HCT116 (cell line): Measurements from ENCODE around the gene EEF1AKMT2. TPM values are rescaled to one million over a fixed set of nuclear protein-coding genes. Genes with fewer than 3 reads are reported as not detected.

Experiments
- ATAC-seq: fragments of 200-7000 bp; cut with Tn5 transposase; 2 replicates; pipeline ENCODE4 v1.9.1; 2020; ENCODE audit warnings: mild to moderate bottlenecking, moderate library complexity
- BruUV-seq: library from RNA; stranded (reverse); fragments of 400-500 nt; replicated peaks from 2 replicates; lab custom pipeline; 2021; lab: Mats Ljungman, UMichigan
- CTCF ChIA-PET: fragments of 300-600 bp; sonication (Branson Sonifier 250); formaldehyde crosslinking; loops from one replicate; lab custom pipeline; 2021; ENCODE audit warnings: antibody characterized with exemption; lab: Charles Lee
- POLR2A ChIA-PET: fragments of 300-600, 350-600 bp; sonication (Branson Sonifier 250); formaldehyde crosslinking; loops from one replicate; lab custom pipeline; 2021; ENCODE audit warnings: antibody characterized with exemption; lab: Charles Lee
- RAD21 ChIA-PET, 2 experiments: fragments of 300-600 bp; sonication (Branson Sonifier 250); formaldehyde crosslinking; loops; one replicate each; lab custom pipeline; 2023; ENCODE audit warnings: low total read pairs in 2 of 2; ENCODE audit not compliant: uncharacterized antibody in 2 of 2, unreplicated experiment in 2 of 2, low non-redundant PET in 1 of 2; lab: Charles Lee
- DNase-seq: peaks from one replicate; pipeline ENCODE4 v3.0.0-alpha.2; 2010; ENCODE audit warnings: low read depth, low spot score
- H2AFZ ChIP-seq: fragments of 200-600 bp; shearing (Covaris generic), sonication (generic); 2 replicates; pipeline ENCODE4 v1.6.1; 2017; ENCODE audit warnings: low read depth, mixed run types, mixed read lengths, antibody characterized with exemption, low read length; ENCODE audit not compliant: poor library complexity, severe bottlenecking
- H3K27ac ChIP-seq: 2 replicates; pipeline ENCODE4 v1.5.1; 2012; ENCODE audit warnings: low read depth, low read length
- H3K27me3 ChIP-seq: fragments of 200-600 bp; sonication (generic); 2 replicates; pipeline ENCODE4 v1.6.1; 2016; ENCODE audit warnings: mixed run types, low read length, mixed read lengths; ENCODE audit not compliant: insufficient read depth
- H3K36me3 ChIP-seq, 2 experiments: fragments of 200-500 bp in 1 of 2; fragments of 200-600 bp in 1 of 2; sonication (Bioruptor generic) in 1 of 2; sonication (generic) in 1 of 2; 2 replicates each; pipeline versions ENCODE4 v1.5.1 to v1.6.1; 2014 to 2016; ENCODE audit warnings: low read length in 2 of 2, inconsistent platforms in 1 of 2, mixed read lengths in 1 of 2, mixed run types in 1 of 2; ENCODE audit not compliant: insufficient read depth in 2 of 2, control insufficient read depth in 1 of 2
- H3K4me1 ChIP-seq, 2 experiments: fragments of 200-600 bp in 1 of 2; sonication (generic) in 1 of 2; 2 replicates each; pipeline versions ENCODE4 v1.5.1 to v1.6.1; 2012 to 2017; ENCODE audit warnings: low read length in 2 of 2, inconsistent platforms in 1 of 2, mild to moderate bottlenecking in 1 of 2, mixed read lengths in 1 of 2, mixed run types in 1 of 2, moderate library complexity in 1 of 2; ENCODE audit not compliant: insufficient read depth in 2 of 2, control insufficient read depth in 1 of 2
- H3K4me2 ChIP-seq: fragments of 200-600 bp; sonication (generic); 2 replicates; pipeline ENCODE4 v1.6.1; 2017; ENCODE audit warnings: mixed run types, low read length, mixed read lengths
- H3K4me3 ChIP-seq, 2 experiments: fragments of 200-600 bp in 1 of 2; sonication (generic) in 1 of 2; replicated peaks in 1 of 2; 2 replicates each; pipeline ENCODE4 v1.5.1; 2011 to 2016; ENCODE audit warnings: low read length in 2 of 2, control low read depth in 1 of 2, low read depth in 1 of 2, mild to moderate bottlenecking in 1 of 2, mixed read lengths in 1 of 2, mixed run types in 1 of 2
- H3K79me2 ChIP-seq: fragments of 200-600 bp; sonication (generic); 2 replicates; pipeline ENCODE4 v1.6.1; 2017; ENCODE audit warnings: mild to moderate bottlenecking, mixed run types, low read length, moderate library complexity, mixed read lengths; ENCODE audit not compliant: insufficient read depth
- H3K9ac ChIP-seq: fragments of 200-600 bp; sonication (generic); 2 replicates; pipeline ENCODE4 v1.6.1; 2016; ENCODE audit warnings: low read length, mixed read lengths
- H3K9me2 ChIP-seq: fragments of 200-600 bp; sonication (generic), shearing (Covaris generic); 2 replicates; pipeline ENCODE4 v1.6.1; 2017; ENCODE audit warnings: mixed run types, mild to moderate bottlenecking, moderate library complexity; ENCODE audit not compliant: insufficient read depth
- H3K9me3 ChIP-seq, 2 experiments: fragments of 200-500 bp in 1 of 2; fragments of 200-600 bp in 1 of 2; sonication (Bioruptor generic) in 1 of 2; sonication (generic) in 1 of 2; 2 replicates each; pipeline ENCODE4 v1.6.1; 2014 to 2017; ENCODE audit warnings: low read length in 2 of 2, mixed read lengths in 2 of 2, inconsistent platforms in 1 of 2, low read depth in 1 of 2, mild to moderate bottlenecking in 1 of 2, mixed run types in 1 of 2, moderate library complexity in 1 of 2; ENCODE audit not compliant: control insufficient read depth in 1 of 2, insufficient read depth in 1 of 2
- H4K20me1 ChIP-seq: fragments of 200-600 bp; sonication (generic), shearing (Covaris generic); 2 replicates; pipeline ENCODE4 v1.6.1; 2017; ENCODE audit warnings: mixed run types, mild to moderate bottlenecking, moderate library complexity; ENCODE audit not compliant: insufficient read depth
- EZH2 ChIP-seq: fragments of 200-600 bp; sonication (generic); IDR thresholded peaks from 2 replicates; pipeline ENCODE4 v1.6.1; 2017; ENCODE audit warnings: antibody characterized with exemption, mixed run types
- EZH2phosphoT487 ChIP-seq: fragments of 200-600 bp; IDR thresholded peaks from 2 replicates; pipeline ENCODE4 v1.6.1; 2018; ENCODE audit warnings: antibody characterized with exemption, borderline replicate concordance
- FOSL1 ChIP-seq: IDR thresholded peaks from 2 replicates; pipeline ENCODE4 v1.6.1; 2012; ENCODE audit warnings: low read depth
- POLR2A ChIP-seq: IDR thresholded peaks from 2 replicates; pipeline ENCODE4 v1.7.0; 2011; ENCODE audit warnings: borderline replicate concordance; ENCODE audit not compliant: insufficient read depth, insufficient read length; ENCODE audit errors: extremely low read depth
- POLR2AphosphoS5 ChIP-seq: IDR thresholded peaks from 2 replicates; pipeline ENCODE4 v1.6.1; 2011; ENCODE audit warnings: mild to moderate bottlenecking, low read depth, low read length, moderate library complexity
- REST ChIP-seq: IDR thresholded peaks from 2 replicates; pipeline ENCODE4 v1.6.1; 2012; ENCODE audit warnings: low read depth
- SIN3A ChIP-seq: IDR thresholded peaks from 2 replicates; pipeline ENCODE4 v1.6.1; 2012; ENCODE audit warnings: low read depth
- TCF7L2 ChIP-seq: IDR thresholded peaks from 2 replicates; pipeline ENCODE4 v1.7.0; 2011; ENCODE audit warnings: borderline replicate concordance, inconsistent platforms; ENCODE audit not compliant: insufficient read depth, insufficient read length; ENCODE audit errors: extremely low read depth
- ZBTB33 ChIP-seq: IDR thresholded peaks from 2 replicates; pipeline ENCODE4 v1.6.1; 2011; ENCODE audit warnings: mild to moderate bottlenecking, low read length, moderate library complexity; ENCODE audit not compliant: insufficient replicate concordance; ENCODE audit errors: extremely low read depth
- intact Hi-C: fragments of 100-400 bp; cut with micrococcal nuclease; formaldehyde crosslinking; loops from 2 replicates; pipeline ENCODE4 v1.10.0; 2022
- total RNA-seq: library from RNA; stranded (reverse); gene quantifications from one replicate; pipeline ENCODE4 v1.2.1, GENCODE V29; 2021; ENCODE audit not compliant: unreplicated experiment

Gene EEF1AKMT2
- total RNA-seq, 1 experiment from 2014 or later = 39.6 TPM

GRCh38 chr10:124725791-124726190 lies 65.9 kb downstream of the EEF1AKMT2 start:
- Histone ChIP-seq H3K27ac (no peak overlapping the region), H4K20me1 (no peaks in the 10 kb centered on the region), H3K4me2 (no peak overlapping the region), H3K9me3 (no peaks in the 10 kb centered on the region), H3K27me3 (no peaks in the 10 kb centered on the region), H3K36me3 (no peaks in the 10 kb centered on the region), H3K4me1 (peaks cover 0 to 16% of the 10 kb centered on the region in 2 experiments; a peak in 1 of 4 replicates), H3K79me2 (no peaks in the 10 kb centered on the region), H3K9ac (no peak overlapping the region), H2AFZ (no peak overlapping the region), H3K4me3 (no peak overlapping the region), H3K9me2 (no peaks in the 10 kb centered on the region)
- BruUV-seq = no TSS peak
- no peak for ATAC-seq
- intact Hi-C loops = no loop called here
- RAD21 ChIA-PET = no interaction called here
- CTCF ChIA-PET = interaction anchor here (2.1 kb wide), 1 partner anchor 16 kb away, joined by 10 read pairs; no protein-coding TSS in a partner anchor
- TF ChIP-seq POLR2A (no peak), EZH2 (no peak), REST (no peak), POLR2AphosphoS5 (no peak)
- POLR2A ChIA-PET = interaction anchor here (1.0 kb wide), 1 partner anchor 16 kb away, joined by 3 read pairs; no protein-coding TSS in a partner anchor
- no peak for DNase-seq

- ATAC-seq (no peak), DNase-seq (no peak)
- Histone ChIP-seq H3K9me3 (no peaks in the 10 kb centered on the region), H2AFZ (no peak overlapping the region), H3K4me2 (no peak overlapping the region), H3K4me1 (peaks cover 0 to 16% of the 10 kb centered on the region in 2 experiments; a peak in 1 of 4 replicates), H3K79me2 (no peaks in the 10 kb centered on the region), H3K4me3 (no peak overlapping the region), H3K9ac (no peak overlapping the region), H3K9me2 (no peaks in the 10 kb centered on the region), H3K27ac (no peak overlapping the region), H3K27me3 (no peaks in the 10 kb centered on the region), H3K36me3 (no peaks in the 10 kb centered on the region), H4K20me1 (no peaks in the 10 kb centered on the region)
- POLR2A ChIA-PET = no interaction called here
- BruUV-seq = no TSS peak
- RAD21 ChIA-PET = no interaction called here
- CTCF ChIA-PET = interaction anchor here (2.1 kb wide), 1 partner anchor 16 kb away, joined by 10 read pairs; no protein-coding TSS in a partner anchor
- intact Hi-C loops = no loop called here
- TF ChIP-seq SIN3A (no peak), FOSL1 (no peak), ZBTB33 (no peak), POLR2AphosphoS5 (no peak), EZH2phosphoT487 (no peak), REST (no peak), TCF7L2 (no peak)
Measured at GRCh38 chr10:124725171-124725631, 66.5 kb downstream of the EEF1AKMT2 start.
